Aorta (tissue), 5 donors: ENCODE results near the gene C2CD4D. TPM values are rescaled to one million over a fixed set of nuclear protein-coding genes. Genes with fewer than 3 reads are reported as not detected.

Source experiments
- ATAC-seq: fragments of 200-7000 bp; cut with Tn5 transposase; one replicate; pipeline ENCODE4 v1.9.1; 2022; ENCODE audit warnings: moderate library complexity; ENCODE audit not compliant: low FRiP score
- DNase-seq, 2 donors: peaks; one replicate each; pipeline ENCODE4 v3.0.0-alpha.2; 2020
- H3K27ac ChIP-seq, 2 donors: one replicate each; pipeline ENCODE4 v1.5.1; 2013; ENCODE audit warnings: low read length in 2 of 2, mild to moderate bottlenecking in 2 of 2, moderate library complexity in 2 of 2, control low read depth in 1 of 2, inconsistent platforms in 1 of 2, low read depth in 1 of 2
- H3K27me3 ChIP-seq, 2 donors: one replicate each; pipeline ENCODE4 v1.6.1; 2013; ENCODE audit warnings: control low read depth in 1 of 2, low read length in 1 of 2, mild to moderate bottlenecking in 1 of 2, moderate library complexity in 1 of 2; ENCODE audit not compliant: insufficient read depth in 2 of 2, control insufficient read depth in 1 of 2
- H3K36me3 ChIP-seq, 2 donors: one replicate each; pipeline ENCODE4 v1.6.1; 2013; ENCODE audit warnings: control low read depth in 1 of 2, low read length in 1 of 2, mild to moderate bottlenecking in 1 of 2; ENCODE audit not compliant: insufficient read depth in 2 of 2, control insufficient read depth in 1 of 2
- H3K4me1 ChIP-seq, 2 donors: one replicate each; pipeline ENCODE4 v1.6.1; 2013; ENCODE audit warnings: low read length in 2 of 2, control low read depth in 1 of 2, mild to moderate bottlenecking in 1 of 2, moderate library complexity in 1 of 2; ENCODE audit not compliant: insufficient read depth in 2 of 2, control insufficient read depth in 1 of 2
- H3K4me3 ChIP-seq, 2 donors: one replicate each; pipeline ENCODE4 v1.5.1; 2013; ENCODE audit warnings: low read length in 2 of 2, control low read depth in 1 of 2, mild to moderate bottlenecking in 1 of 2
- H3K9me3 ChIP-seq: one replicate; pipeline ENCODE4 v1.6.1; 2013; ENCODE audit warnings: mild to moderate bottlenecking, low read length; ENCODE audit not compliant: control insufficient read depth
- WGBS, 2 donors: extraction: QIAGEN DNeasy Blood & Tissue Kit; methylation state at CpG; one replicate each; pipeline ENCODE4 v1.1.7; 2013; 5-methylcytosine and 5-hydroxymethylcytosine counted together
- intact Hi-C, 2 donors: fragments of 100-400 bp; cut with DNase I; formaldehyde crosslinking; loops; one replicate each; pipeline versions ENCODE4 v1.14.2 to v1.15.0; 2022
- polyA plus RNA-seq, 2 donors: library from polyadenylated mRNA; stranded (reverse); fragments of 200-250 nt; gene quantifications; one replicate each; pipeline ENCODE4 v1.2.3, GENCODE V29; 2013
- total RNA-seq, 2 donors: library from RNA; stranded (reverse); fragmentation: NEBNext Ultra II Directional; extraction: Animal tissue kit (Norgen Biotek cat#: 25700); gene quantifications; one replicate each; pipeline ENCODE4 v1.2.1, GENCODE V29; 2021
- donor health status: healthy with polysubstance abuse.
- donor health status: Bipolar disorder and iron deficiency.
- donor health status: DM: no; HTN: no; CAD: no.
- donor health status: DM: no; HTN: no; CAD: no.
- donor health status: DM: yes; HTN: yes; CAD: no.

C2CD4D gene
- total and polyA plus RNA-seq, 4 donors, result not detected

DNA sequence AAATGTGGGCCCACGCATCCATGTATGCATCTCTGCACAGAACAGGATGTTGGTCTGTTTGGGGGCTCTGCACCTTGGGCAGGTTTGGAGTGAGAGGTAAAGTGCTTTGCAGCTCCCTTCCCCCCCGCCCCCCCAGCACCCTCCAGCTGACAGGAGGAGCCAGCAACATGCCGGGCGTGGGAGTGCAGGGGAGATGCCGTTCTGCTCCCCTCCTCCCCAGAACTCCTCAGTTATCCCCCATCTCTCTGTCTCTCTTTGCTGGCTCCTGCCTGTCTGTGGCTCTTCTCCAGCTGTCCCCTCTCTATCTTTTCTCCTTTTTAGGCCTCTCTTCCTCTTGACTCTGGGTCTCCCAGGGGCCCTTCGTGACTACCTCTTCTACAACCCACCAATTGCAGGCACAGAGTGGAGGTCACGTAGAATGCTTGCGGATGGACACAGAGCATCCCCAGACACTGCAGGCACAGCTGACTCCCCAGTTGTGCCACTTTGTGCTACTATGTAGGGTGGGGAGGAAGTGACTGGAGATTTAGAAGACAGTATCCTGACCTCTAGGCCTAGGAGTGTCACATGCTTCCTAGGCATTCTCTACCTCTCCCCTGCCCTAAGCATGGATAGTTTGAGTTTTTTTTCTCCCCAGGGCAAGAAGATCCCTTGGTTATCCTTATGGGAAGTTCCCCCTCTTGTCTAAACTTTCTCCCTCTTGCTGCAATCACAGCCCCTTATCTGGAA is 6.3 kb downstream of the C2CD4D start:
- Histone ChIP-seq H3K27me3 (no peaks in the 10 kb centered on the region), H3K9me3 (no peaks in the 10 kb centered on the region)

DNA sequence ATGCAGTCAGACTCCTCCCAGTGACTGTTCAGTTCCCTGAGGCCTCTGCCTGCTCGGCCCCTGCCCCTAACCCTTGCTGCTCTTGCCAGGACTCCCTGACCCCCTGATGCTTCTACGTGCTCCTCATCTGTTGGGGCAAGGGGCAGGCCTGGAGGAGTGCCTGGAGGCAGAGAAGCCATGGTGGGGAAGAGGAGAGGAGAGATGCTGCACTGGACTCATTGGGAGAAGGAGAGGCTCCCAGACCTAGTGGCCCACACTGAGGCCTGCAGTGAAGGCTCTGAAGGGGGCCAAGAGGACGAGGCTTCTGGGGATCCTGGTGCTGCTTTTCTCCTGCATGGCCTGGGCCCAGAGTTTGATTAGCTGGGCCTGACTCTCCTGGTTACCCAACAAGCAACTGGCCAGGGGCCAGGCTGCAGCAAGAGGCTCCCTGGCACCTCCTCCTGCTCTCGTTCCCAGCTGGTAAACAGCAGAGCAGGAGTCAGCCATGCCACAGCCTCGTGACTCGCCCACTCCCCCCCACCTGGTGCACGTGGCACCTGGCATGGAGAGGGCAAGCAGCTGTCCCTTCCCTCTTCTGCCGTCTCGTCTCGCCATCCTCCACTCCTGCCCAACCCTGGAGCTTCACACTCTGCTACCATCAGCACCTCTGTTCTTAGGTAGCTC is 7.2 kb downstream of the C2CD4D start:
- DNase-seq (no peak), ATAC-seq (no peak)
- no peak overlapping the region for H3K27ac ChIP-seq
- H3K27me3 ChIP-seq, result no peaks in the 10 kb centered on the region
- no peaks in the 10 kb centered on the region for H3K36me3 ChIP-seq
- H3K4me1 ChIP-seq, result no peaks in the 10 kb centered on the region
- no peaks in the 10 kb centered on the region for H3K9me3 ChIP-seq
- intact Hi-C loops, result no loop called here
- 57 to 63% methylated on average over 9 to 10 of the region's 10 CpGs for WGBS, 2 donors
- H3K4me3 ChIP-seq, result no peak overlapping the region

More for the DNA sequence above, 6.3 kb downstream of the C2CD4D start:
- no peak for DNase-seq
- no peak overlapping the region for H3K27ac ChIP-seq
- no peaks in the 10 kb centered on the region for H3K36me3 ChIP-seq
- H3K4me3 ChIP-seq, result no peak overlapping the region
- H3K4me1 ChIP-seq, result no peaks in the 10 kb centered on the region
- intact Hi-C loops, result no loop called here
- 81 to 89% methylated on average over 8 of the region's 8 CpGs for WGBS, 2 donors
- no peak for ATAC-seq

DNA sequence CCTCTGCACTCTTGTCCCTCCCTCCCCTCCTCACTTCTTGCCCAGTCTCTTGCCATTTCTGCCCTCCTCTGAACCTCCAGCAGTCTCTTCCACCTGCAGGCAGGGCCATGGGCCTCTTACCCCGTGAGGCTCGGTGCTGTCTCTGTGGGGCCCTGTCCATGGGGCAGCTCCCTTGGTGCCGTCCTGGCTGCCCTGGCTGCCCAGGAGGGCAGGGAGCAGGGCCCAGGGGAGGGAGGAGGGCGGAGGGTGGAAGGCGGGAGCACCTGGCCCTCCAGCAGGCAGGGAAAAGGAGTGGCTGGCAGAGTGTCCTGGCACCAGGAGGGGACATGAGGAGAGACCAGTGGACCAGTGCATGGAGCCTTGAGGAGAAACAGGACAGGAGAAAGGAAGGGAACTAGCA is 8.0 kb downstream of the C2CD4D start, which contains the start of gene RORC:
Gene RORC, minus strand, starts transcription at position 198 of the 400 bp plus-strand sequence. Its CDS starts 38 bp downstream, at position 160.
- WGBS, 2 donors, result 77 to 81% methylated on average over 5 of the region's 5 CpGs
- ATAC-seq (no peak), DNase-seq (no peak)
- H3K27me3 ChIP-seq, result no peaks in the 10 kb centered on the region
- H3K4me3 ChIP-seq, result no peak within 1 kb of the TSS
- intact Hi-C loops, result no loop called here
- H3K9me3 ChIP-seq, result no peaks in the 10 kb centered on the region
- H3K4me1 ChIP-seq, result no peaks in the 10 kb centered on the region
- H3K36me3 ChIP-seq, result no peaks in the 10 kb centered on the region
- H3K27ac ChIP-seq, result no peak within 1 kb of the TSS

DNA sequence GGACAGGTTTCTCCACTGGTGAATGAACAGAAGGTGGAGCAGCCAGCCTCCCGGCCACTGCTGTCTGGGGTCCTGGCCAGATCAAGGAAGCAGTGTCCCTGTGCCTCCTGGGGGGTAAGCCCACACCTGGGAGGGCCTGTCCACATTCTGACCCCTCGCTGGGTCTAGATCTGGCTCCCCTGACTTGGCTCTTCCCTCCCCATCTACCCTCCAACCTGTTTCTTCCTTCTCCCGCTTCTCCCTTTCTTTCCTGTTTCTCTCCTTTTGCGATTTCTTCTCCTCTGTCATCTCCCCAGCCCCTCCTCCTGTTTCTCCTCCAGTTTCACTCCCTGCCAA is 8.4 kb downstream of the C2CD4D start:
- DNase-seq (no peak), ATAC-seq (no peak)
- Histone ChIP-seq H3K4me1 (no peaks in the 10 kb centered on the region), H3K9me3 (no peaks in the 10 kb centered on the region), H3K4me3 (no peak overlapping the region), H3K36me3 (no peaks in the 10 kb centered on the region), H3K27ac (no peak overlapping the region), H3K27me3 (no peaks in the 10 kb centered on the region)
- 83 to 87% methylated on average over 3 to 4 of the region's 4 CpGs for WGBS, 2 donors
- intact Hi-C loops, result no loop called here

- Histone ChIP-seq H3K4me1 (no peaks in the 10 kb centered on the region), H3K9me3 (no peaks in the 10 kb centered on the region), H3K27me3 (no peaks in the 10 kb centered on the region), H3K4me3 (no peak overlapping the region), H3K36me3 (no peaks in the 10 kb centered on the region), H3K27ac (no peak overlapping the region)
- intact Hi-C loops, result no loop called here
- no peak for ATAC-seq
- 56 to 58% methylated on average over 6 of the region's 6 CpGs for WGBS, 2 donors
- DNase-seq, result no peak
Observed at GRCh38 chr1:151830055-151830454, 9.6 kb downstream of the C2CD4D start.

- Histone ChIP-seq H3K27ac (no peak overlapping the region), H3K4me3 (no peak overlapping the region), H3K4me1 (no peaks in the 10 kb centered on the region), H3K36me3 (no peaks in the 10 kb centered on the region), H3K9me3 (no peaks in the 10 kb centered on the region), H3K27me3 (no peaks in the 10 kb centered on the region)
- DNase-seq, result no peak
- ATAC-seq, result no peak
- 42 to 46% methylated on average over 4 of the region's 4 CpGs for WGBS, 2 donors
- intact Hi-C loops, result no loop called here
Observed at GRCh38 chr1:151829352-151830046, 10.1 kb downstream of the C2CD4D start.

DNA sequence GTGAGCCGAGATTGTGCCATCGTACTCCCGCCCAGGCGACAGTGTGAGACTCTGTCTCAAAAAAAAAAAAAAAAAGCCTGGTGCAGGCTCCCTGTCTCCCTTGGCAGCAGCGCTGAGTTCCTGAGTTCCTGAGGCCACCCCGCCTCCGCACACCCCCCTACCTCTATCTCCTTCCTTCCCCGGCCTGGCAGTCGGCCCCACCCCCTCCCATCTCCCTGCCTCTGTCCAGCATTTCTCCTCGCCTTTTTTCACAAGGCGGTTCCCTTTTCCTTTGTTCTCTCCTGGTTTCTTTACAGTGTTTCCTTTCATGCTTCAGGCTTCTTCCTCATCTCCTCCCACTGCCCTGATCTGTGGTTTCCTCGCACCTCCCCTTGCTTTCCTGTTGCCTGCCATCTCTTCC is 10.7 kb downstream of the C2CD4D start:
- H3K27me3 ChIP-seq, result no peaks in the 10 kb centered on the region

GRCh38 chr1:151827853-151828252 is 11.8 kb downstream of the C2CD4D start:
- Histone ChIP-seq H3K9me3 (no peaks in the 10 kb centered on the region), H3K27ac (no peak overlapping the region), H3K27me3 (no peaks in the 10 kb centered on the region), H3K4me1 (no peaks in the 10 kb centered on the region), H3K4me3 (no peak overlapping the region), H3K36me3 (no peaks in the 10 kb centered on the region)
- DNase-seq (no peak), ATAC-seq (no peak)
- intact Hi-C loops, result no loop called here
- 52 to 61% methylated on average over 9 of the region's 9 CpGs for WGBS, 2 donors

More for the DNA sequence above, 10.7 kb downstream of the C2CD4D start:
- intact Hi-C loops, result no loop called here
- Histone ChIP-seq H3K4me1 (no peaks in the 10 kb centered on the region), H3K4me3 (no peak overlapping the region), H3K27ac (no peak overlapping the region), H3K9me3 (no peaks in the 10 kb centered on the region), H3K36me3 (no peaks in the 10 kb centered on the region)
- DNase-seq (no peak), ATAC-seq (no peak)
- 5 to 17% methylated on average over 9 to 12 of the region's 12 CpGs for WGBS, 2 donors
